DMS114 treated with DMSO at 0.1 percent for 48 hours (cell line): ENCODE data around the gene FRYL.
A peak's percentile ranks its signal among the peaks of the same experiment; 100 is the strongest.
"Not testable (repeated sequence)": the region's sequence is repeated elsewhere in the genome, so short reads cannot be mapped to it uniquely, and the experiment has no call there.

Source experiments
- DNase-seq: peaks from one replicate; lab custom pipeline; 2025; ENCODE audit not compliant: unreplicated experiment; lab: John Stamatoyannopoulos, UW

The FRYL gene

DNA sequence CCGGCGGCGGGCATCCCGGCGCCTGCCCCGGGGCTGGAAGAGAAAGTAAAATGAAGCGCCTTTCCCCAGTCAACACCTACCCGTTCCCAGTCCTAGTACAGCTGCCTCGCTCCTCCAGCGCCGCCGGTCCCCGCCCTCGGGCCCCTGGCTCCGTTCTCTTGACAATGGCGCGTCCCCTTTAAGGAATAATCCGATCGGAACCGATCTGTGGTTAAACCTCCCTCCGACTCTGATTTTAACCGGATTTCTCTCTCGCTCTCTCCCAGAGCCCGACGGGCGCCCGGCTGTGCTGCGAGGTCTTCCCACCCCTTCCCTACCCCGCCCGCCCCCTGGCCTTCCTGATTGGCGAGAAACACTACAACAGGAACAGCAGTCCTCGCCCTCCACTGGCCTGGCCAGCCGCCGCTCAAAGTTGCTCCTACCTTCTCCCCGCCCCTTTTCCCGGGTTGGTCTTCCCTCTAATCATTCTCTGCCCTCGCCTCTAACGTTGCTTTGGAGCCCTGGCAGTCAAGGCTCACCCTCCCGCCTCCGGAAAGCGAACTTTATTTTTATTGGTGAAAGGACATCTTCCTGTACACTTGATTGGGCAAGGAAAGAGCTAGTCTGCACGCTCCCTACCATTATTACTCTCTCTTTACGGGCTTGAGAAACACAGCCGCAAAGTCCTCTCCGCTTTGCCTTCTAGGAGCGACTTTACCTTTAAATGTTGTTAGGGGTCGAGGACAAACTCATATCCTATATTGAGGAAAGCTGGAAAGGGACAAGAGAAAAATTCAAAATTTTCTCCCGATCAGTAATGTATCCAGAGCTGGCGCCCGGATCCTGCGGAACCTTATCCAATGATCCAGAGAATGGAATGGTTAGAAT, at the start of gene FRYL:
TSS of gene FRYL (minus strand) at position 282 of the 867 bp plus-strand sequence. CDS start 145,869 bp downstream, outside the sequence.
- DNase-seq: peak; percentile 98

DNA sequence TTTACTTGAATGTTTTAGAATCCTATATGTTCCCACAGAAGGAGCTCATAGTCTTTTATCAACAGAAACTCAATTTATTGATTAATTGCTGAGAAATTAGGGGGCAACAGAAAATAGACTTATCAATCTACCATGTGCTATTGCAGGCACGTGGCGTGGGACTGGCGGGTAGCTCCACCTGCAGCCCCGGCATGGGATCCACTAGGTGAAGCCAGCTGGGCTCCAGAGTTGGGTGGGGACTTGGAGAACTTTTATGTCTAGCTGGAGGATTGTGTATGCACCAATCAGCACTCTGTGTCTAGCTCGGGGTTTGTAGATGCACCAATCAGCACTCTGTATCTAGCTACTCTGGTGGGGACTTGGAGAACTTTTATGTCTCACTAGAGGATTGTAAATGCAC, 47.5 kb upstream of the FRYL start:
- DNase-seq: no peak

DNA sequence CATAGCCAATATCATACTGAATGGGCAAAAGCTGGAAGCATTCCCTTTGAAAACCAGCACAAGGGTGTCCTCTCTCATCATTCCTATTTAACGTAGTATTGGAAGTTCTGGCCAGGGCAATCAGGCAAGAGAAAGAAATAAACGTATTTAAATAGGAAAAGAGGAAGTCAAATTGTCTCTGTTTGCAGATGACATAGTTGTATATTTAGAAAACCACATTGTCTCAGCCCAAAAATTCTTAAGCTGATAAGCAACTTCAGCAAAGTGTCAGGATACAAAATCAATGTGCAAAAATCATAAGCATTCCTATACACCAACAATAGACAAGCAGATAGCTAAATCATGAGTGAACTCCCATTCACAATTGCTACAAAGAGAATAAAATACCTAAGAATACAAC, 41.4 kb upstream of the FRYL start:
- DNase-seq: not testable (repeated sequence)

DNA sequence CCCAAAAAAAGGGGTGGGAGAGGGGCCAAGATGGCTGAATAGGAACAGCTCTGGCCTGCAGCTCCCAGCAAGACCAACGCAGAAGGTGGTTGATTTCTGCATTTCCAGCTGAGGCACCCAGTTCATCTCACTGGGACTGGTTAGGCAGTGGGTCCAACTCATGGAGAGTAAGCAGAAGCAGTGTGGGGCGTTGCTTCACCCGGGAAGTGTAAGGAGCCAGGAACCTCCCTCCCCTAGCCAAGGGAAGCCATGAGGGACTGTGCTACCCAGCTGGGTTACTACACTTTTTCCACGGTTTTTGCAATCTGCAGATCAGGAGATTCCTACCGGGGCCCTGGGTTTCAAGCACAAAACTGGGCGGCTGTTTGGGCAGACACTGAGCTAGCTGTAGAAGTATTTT, 36.9 kb upstream of the FRYL start:
- DNase-seq: no peak

DNA sequence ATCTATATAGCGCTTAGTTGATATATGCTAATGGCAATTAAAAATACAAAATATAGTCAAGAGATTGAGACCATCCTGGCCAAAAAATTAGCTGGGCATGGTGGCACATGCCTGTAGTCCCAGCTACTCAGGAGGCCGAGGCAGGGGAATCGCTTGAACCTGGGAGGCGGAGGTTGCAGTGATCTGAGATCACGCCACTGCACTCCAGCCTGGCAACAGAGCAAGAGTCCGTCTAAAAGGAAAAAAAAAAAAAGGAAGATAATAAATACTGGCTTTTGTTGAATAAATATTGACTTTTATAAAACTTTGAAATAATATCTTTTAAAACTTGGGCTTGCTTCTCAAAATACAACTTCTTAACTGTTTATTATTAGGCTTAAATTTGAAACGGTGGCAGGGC, 36.2 kb upstream of the FRYL start:
- not testable (repeated sequence) for DNase-seq

DNA sequence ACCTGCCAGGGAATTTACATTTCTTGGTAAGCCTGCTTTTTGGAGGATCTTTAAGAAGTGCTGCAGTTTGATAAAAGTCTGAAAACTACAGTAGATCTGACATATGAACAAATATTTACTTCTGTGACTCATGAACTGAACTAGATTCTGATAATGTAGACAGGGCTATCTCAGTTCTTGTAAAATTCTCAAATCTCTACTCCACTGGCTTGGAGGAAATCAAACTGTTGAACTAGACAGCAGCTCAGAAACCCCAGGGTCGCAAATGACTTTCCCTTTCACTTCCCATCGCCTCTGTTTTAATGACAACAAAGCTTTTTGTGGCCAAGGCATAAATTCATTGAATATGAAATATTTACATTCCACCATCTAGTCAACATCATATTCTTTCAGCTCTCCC, 35.4 kb upstream of the FRYL start:
- no peak for DNase-seq

DNA sequence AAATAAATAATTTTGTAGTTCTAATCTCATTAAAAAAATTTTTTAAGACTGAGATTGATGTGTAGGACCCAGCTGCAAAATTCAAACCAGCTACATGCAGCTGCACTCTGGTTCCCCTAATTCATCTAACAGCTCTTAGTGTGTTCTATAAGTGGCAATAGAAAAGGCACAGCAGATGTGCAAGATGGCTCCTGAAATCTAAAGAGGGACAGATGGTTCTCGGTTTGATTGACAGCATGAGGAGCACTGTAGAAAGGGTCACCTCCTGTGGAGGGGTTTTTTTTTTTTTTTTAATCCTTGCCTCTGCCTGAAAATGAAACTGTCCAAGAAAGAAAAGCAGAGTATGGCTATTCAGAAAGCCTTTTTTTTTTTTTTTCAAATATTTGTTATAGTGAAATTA, 33.9 kb upstream of the FRYL start:
- no peak for DNase-seq

DNA sequence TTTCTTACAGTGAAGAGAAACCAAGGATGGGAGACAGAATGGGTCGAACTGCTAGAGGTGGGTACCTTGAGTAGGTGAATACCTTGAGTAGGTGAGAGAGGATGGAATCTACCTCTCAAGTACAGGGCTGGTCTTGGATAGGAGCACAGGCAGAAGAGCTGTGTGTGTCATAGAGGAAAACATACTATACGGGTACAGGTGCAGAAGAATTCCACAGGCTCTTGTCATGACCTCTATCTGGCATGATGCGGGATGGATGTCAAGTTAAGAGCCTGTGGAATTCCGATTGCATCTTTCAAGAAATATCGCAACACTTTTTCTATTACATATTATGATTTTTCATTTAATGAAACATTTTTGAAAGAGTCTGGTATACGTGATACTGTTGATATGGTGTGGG, 32.8 kb upstream of the FRYL start:
- no peak for DNase-seq

DNA sequence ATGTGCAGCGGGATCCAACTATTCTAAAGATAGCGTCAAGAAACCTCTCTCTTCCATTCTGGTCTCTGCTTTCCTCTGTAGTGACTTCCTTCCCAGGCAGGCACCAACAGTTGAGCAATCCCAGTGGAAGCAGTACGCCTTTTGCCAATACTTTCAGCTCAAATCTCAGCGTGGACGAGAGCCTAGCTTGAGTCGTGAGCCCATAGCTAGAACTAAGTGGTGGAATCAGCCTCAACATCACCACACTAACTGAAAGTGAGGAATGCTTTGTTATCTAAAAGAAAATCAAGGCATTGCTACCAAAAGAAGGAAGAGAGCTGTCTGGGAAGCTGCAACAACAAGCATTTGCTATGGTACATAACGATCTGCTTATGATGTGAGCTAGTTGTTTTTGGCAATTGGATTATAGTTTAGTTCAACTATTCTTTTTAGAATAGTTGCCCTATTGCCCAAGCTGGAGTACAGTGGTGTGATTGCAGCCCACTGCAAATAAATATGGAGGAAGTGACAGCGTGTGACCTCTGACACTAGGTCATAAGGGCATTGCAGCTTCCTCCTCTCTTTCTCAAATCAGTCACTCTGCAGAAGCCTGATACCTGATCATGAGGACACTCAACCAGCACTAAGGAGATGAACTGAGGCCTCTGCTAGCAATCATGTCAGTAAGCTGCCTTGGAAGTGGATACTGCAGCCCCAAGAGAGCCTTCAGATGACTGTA, 24.7 kb upstream of the FRYL start:
- DNase-seq: no peak

DNA sequence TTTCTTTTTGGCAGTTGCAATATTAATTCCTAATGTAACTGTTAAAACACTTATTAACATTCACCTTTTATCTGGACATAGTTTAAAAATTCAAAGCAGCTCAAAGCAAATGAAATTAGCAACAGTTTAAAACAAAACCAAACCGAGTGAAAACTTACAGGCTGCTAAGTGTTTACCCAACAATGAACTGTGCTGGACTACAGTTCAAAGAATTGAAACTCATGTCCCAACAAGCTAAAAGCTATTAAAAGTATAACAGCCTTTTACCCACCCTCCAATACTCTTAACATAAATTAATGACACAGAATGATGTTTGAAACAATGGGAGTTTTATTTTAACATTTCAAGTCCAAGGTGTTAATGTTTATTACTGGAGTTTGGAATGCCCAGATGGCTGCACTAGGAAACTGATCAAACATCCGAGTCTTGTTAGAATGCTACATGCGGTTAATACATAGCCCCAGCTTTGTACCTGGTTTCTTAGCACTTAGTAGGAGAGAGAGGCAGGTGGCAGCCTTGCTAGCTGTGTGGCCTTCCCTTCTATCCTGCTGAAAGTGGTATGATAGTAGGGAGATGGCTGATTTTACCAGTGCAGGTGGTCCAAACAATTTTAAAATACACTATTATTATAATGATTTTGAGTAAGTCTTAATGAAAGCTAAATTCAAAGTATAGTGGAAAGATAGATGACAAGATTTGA, 21.1 kb upstream of the FRYL start:
- DNase-seq: no peak

DNA sequence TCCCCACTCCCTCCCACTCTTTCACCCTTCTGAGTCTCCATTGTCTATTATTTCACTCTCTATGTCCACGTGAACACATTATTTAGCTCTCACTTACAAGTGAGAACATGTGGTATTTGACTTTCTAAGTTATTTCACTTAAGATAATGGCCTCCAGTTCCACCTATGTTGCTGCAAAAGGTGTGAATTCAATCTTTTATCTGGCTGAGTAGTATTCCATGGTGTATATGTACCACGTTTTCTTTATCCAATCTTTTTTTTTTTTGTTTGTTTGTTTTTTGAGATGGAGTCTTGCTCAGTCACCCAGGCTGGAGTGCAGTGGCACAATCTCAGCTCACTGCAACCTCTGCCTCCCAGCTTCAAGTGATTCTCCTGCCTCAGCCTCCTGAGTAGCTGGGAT, 20.1 kb upstream of the FRYL start:
- DNase-seq: not testable (repeated sequence)

DNA sequence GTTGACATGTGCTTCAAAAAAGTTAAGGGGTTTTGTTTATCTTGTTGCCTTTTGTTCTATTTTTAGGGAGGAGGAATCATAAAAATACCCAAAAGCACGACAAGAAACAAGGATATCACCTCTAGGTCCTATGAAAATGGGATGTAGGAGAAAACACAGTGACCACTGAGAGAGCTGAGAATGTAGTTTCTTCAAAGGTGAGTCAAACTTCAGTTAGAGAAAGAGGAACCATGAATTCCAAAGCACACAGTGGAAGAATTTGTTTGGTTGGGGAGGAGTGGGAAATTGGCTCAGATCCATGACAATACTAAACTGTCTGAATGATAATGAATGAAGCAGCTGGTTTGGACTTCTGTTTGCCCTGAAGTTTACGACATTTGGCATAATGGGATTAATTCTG, 19.1 kb upstream of the FRYL start:
- no peak for DNase-seq

DNA sequence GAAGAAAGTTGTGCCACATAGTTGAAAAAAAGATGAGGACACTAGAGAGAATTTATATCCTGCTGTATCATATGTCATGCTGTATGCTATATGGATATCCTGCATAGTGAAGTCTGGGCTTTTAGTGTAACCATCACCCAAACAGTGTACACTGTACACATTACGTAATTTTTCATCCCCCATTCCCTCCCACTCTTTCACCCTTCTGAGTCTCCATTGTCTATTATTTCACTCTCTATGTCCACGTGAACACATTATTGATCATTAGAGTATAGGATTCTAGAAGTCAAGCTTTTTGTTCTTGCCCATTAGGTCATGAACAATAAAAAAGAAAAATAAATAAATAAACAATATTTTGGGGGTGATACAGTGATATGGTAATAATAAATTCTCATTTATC, 18.0 kb upstream of the FRYL start:
- DNase-seq: no peak

DNA sequence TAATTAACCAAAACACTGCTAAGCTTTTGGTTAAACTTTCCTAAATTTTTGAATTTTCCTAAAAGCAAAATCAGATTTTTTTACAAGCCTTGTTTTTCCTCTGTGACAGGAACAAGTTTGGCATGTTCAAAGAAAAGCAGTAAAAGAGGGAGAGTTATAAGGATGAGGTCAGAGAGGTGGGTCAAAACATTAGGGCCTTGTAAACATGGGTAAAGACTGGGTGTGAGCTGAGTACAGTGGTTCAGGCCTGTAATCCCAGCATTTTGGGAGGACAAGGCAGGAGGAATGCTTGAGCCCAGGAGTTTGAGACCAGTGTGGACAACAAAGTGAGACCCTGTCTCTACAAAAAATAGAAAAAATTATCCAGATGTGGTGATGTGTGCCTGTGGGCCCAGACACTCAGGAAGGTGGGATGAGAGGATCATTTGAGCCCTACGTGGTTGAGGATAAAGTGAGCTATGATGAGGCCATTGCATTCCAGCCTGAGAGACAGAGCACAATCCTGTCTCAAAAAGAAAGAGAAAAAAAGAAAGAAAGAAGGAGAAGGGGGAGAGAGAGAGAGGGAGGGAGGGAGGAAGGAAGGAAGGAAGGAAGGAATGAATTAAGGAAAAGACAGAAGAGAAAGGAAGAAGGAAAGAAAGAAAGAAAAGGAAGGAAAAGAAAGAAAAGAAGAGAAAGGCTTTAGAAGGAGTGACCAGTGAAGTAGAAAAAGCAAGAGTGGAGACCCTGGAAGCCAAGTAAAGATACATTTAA, 17.0 kb upstream of the FRYL start:
- no peak for DNase-seq

DNA sequence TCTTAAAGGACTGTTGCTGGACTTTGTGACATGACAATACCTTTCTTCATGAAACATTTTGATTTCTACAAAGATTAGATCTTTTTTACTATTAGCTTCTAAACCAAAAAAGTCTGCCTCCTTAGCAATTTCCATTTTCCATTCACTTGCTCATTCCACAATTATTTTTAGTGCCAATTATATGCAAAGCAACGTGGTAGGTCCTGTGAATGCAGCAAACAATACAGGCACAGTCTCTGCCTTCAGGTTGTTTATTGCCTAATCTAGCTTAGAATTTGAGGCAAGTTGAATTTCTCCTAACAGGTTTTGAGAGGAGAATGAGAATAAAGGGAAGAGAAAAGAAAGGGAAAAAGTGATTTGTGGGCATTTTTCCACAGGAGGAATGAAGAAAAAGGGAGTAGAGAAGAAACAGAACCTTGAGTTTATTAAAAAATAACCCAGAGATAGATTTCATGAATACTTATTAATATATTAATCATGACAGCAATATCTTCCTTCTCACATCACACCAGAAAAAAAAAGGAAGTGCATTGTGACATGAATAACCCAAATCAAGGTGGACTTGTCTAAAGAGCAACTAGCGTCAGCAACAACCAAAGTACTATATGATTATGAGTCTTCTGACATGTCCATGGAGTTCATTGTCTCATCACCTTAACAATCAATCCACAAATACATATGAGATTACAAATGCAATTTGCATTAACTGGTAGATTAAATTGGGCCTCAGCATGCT, 16.3 kb upstream of the FRYL start:
- no peak for DNase-seq

DNA sequence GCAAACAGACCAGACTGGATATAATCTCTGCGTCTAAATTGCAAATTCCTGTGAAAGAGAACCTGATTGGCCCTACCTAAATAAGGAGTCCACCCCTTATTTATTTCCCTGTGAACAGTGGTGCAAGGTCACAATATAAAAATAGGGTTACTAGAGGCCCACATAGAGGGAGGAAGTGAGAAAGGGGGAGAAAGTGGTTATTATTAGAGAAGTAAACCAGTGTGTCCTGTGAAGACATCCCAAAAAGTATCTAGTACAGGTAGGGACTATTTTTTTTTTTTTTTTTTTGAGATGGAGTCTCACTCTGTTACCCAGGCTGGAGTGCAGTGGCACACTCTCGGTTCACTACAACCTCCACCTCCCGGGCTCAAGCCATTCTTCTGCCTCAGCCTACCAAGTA, 15.0 kb upstream of the FRYL start:
- no peak for DNase-seq

DNA sequence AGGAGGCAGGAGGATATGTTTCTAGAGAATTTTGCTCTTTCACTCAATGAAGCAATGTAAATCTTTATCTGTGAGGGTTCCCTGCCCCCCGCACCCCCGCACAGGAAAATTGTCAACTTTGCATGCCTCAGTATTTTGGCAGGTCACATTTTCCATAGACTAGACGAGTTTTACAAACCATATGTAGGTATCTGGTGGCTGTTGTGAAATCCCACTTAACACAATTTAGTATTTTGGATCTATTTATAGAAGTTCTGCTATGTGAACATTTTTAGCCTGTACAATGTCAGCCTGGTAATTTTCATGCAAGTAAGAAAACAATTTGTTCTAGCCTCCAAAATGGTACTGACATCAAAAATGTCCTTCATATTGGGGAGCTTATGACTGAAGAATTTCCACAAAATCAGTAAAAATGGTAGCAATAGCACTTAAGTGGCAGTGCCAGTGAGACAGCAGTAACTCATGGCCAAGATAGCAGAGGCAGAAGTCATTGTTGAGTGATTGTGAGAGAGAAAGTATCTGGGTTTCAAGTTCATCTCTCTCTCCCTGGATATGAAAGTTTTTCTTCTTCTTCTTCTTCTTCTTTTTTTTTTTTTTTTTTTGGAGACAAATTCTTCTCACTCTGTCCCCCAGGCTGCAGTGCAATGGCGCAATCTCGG, 12.4 kb upstream of the FRYL start:
- no peak for DNase-seq

DNA sequence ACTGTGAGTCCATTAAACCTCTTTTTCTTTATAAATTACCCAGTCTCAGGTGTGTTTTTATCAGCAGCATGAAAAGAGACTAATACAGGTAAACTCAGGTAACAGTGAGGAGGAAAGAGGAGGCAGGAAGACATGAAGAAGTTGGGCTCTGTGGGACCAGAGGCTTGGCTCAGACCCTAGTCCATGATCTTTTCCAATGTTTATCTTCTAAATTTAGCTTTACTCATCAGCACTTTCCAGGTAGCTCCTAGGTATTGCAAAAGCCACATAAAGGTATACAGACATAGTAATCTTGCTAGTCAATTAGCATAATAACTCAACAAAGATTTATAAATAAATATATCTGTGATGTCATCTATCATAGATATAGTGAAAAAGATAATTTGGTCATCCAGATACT, 11.2 kb upstream of the FRYL start:
- no peak for DNase-seq

DNA sequence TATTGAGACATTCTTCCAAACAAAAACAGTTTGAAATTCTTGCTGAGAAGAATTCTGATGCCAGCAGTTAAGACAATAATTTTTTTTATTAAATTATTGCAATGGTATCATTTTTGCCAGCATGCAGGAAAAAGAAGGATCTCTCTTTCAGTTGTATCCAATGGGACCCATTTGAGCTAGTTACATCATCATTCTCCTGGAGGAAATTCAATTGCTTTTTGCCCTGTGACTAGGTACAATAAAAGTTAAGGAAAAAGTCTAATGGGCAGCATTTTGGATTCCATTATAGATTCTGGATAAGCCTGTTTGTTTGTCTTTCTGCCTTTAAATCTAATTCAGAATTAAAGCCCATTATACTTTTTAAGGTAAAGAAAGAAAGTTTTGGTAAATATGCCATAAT, 10.5 kb upstream of the FRYL start:
- DNase-seq: no peak

DNA sequence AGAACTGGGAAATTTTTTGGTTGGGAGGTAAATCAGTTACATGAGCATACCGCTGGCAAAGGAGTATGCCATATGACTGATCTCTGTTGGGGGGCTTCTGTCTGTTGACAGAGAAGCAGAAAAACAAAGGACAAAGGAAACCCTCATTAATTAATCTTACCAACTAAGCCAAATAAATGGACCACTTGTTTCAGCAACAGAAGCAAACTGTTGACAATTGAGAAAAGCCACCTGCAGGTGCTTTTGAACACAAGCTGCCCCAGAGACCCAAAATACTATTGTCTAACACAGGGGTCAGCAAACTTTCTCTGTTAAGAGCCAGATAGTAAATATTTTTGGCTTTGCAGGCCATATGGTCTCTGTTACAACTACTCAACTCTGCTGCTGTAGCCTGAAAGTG, 7.0 kb upstream of the FRYL start:
- DNase-seq: no peak
